Measurements from ENCODE around the gene TWF2. TPM values are rescaled to one million over a fixed set of nuclear protein-coding genes. Genes with fewer than 3 reads are reported as not detected.
A peak's percentile ranks its signal among the peaks of the same experiment; 100 is the strongest.

The TWF2 gene
- total and polyA plus RNA-seq, 10 of the 15 experiments (the other 5 are each of a cell fraction or from before 2014, with no cell fraction given), result 0.16 to 106 (median 68.5) TPM

DNA sequence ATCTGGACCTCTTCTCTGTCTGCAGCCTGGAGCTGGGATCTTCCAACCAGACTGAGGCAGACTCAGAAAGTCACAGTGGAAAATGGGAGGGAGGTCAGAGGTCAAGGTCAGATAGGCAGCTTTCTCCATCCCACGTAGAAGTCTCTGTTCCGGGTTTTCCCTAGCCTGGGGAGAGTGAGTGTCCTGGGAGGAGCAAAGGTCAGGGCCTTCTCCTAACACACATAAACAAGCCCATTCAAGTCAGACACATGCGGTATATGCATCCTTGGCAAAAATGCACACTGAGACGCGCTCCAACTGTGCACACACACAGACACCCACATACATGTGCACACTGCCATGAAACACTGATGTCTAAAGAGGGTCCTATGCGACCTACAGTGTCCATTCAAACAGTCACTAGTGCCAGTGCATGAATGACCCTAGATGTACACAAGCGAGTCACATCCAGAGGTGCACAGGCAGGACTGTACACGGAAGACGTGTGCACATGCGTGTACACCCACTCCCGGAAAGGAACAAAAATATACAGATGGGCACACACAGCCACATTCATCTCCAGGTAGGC lies 681 bp downstream of the TWF2 start:
- in situ Hi-C loops (cut with MboI), result no loop called here
- SMC1A ChIA-PET (ENCODE audit: uncharacterized antibody, unreplicated experiment), result interaction anchor here (1.0 to 3.5 kb wide), 6 partner anchors 13 to 100 kb away, joined by 3 to 25 read pairs (median 6); partner anchors contain the start of gene TLR9
- Histone ChIP-seq H3K27me3 (replicated peaks in 1 of 2; ENCODE audit: control insufficient read depth in 2 of 2, insufficient read depth in 2 of 2, low read length in 1 of 2) (no peaks in the 10 kb centered on the region), H2AFZ (ENCODE audit: control insufficient read depth, low read depth, low read length) (peak overlapping the region; percentile 74), H3K9me3 (replicated peaks; ENCODE audit: control insufficient read depth, insufficient read depth, low read length) (no peaks in the 10 kb centered on the region), H4K20me1 (ENCODE audit: control insufficient read depth, insufficient read depth) (no peaks in the 10 kb centered on the region), H3K9ac (ENCODE audit: control insufficient read depth, insufficient read depth, low read length) (peak overlapping the region; percentile 87), H3K4me2 (ENCODE audit: control insufficient read depth, insufficient read depth) (peak overlapping the region; percentile 81), H3K36me3 (ENCODE audit: control insufficient read depth in 2 of 2, insufficient read depth in 2 of 2, low read length in 1 of 2) (peaks cover 0 to 5% of the 10 kb centered on the region in 2 experiments; a peak in 2 of 4 replicates), H3K79me2 (ENCODE audit: control insufficient read depth, insufficient read depth, low read length) (peaks cover 39% of the 10 kb centered on the region), H3K27ac (ENCODE audit: control insufficient read depth, insufficient read depth) (peak overlapping the region; percentile 88), H3K4me1 (ENCODE audit: control insufficient read depth, insufficient read depth, low read length) (peaks cover 33% of the 10 kb centered on the region), H3K4me3 (peak overlapping the region; percentile 93)
- DNase-seq (ENCODE audit: low read depth, low spot score) (no peak), ATAC-seq (peak; percentile 10), FAIRE-seq (no peak)
- RAD21 ChIA-PET (ENCODE audit: unreplicated experiment), result interaction anchor here (0.6 to 1.8 kb wide), 13 partner anchors 9 to 175 kb away, joined by 3 to 12 read pairs (median 4); partner anchors contain the start of genes GLYCTK, TLR9 and WDR82
- 2% methylated on average over 11 of the region's 11 CpGs for WGBS (ENCODE audit: insufficient coverage, insufficient replicate concordance, low lambda C conversion rate, missing lambda C conversion rate)
- POLR2A ChIA-PET, result interaction anchor here (1.0 to 7.2 kb wide), 8 partner anchors 11 to 51 kb away, joined by 3 to 49 read pairs (median 6); partner anchors contain the start of genes GLYCTK, TLR9 and WDR82
- intact Hi-C loops (cut with micrococcal nuclease; ENCODE audit: unreplicated experiment), result no loop called here
- TSS peak; percentile 87 for BruUV-seq (replicated peaks)
- CTCF ChIA-PET, result interaction anchor here (0.8 to 3.8 kb wide), 11 partner anchors 12 to 185 kb away, joined by 3 to 26 read pairs (median 3); partner anchors contain the start of gene TLR9
- TF ChIP-seq, protein P1, sequence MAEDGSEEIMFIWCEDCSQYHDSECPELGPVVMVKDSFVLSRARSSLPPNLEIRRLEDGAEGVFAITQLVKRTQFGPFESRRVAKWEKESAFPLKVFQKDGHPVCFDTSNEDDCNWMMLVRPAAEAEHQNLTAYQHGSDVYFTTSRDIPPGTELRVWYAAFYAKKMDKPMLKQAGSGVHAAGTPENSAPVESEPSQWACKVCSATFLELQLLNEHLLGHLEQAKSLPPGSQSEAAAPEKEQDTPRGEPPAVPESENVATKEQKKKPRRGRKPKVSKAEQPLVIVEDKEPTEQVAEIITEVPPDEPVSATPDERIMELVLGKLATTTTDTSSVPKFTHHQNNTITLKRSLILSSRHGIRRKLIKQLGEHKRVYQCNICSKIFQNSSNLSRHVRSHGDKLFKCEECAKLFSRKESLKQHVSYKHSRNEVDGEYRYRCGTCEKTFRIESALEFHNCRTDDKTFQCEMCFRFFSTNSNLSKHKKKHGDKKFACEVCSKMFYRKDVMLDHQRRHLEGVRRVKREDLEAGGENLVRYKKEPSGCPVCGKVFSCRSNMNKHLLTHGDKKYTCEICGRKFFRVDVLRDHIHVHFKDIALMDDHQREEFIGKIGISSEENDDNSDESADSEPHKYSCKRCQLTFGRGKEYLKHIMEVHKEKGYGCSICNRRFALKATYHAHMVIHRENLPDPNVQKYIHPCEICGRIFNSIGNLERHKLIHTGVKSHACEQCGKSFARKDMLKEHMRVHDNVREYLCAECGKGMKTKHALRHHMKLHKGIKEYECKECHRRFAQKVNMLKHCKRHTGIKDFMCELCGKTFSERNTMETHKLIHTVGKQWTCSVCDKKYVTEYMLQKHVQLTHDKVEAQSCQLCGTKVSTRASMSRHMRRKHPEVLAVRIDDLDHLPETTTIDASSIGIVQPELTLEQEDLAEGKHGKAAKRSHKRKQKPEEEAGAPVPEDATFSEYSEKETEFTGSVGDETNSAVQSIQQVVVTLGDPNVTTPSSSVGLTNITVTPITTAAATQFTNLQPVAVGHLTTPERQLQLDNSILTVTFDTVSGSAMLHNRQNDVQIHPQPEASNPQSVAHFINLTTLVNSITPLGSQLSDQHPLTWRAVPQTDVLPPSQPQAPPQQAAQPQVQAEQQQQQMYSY (CRISPR knock-in tag; IDR thresholded peaks at IDR 0.05), result no peak
- TF ChIP-seq, protein P2, sequence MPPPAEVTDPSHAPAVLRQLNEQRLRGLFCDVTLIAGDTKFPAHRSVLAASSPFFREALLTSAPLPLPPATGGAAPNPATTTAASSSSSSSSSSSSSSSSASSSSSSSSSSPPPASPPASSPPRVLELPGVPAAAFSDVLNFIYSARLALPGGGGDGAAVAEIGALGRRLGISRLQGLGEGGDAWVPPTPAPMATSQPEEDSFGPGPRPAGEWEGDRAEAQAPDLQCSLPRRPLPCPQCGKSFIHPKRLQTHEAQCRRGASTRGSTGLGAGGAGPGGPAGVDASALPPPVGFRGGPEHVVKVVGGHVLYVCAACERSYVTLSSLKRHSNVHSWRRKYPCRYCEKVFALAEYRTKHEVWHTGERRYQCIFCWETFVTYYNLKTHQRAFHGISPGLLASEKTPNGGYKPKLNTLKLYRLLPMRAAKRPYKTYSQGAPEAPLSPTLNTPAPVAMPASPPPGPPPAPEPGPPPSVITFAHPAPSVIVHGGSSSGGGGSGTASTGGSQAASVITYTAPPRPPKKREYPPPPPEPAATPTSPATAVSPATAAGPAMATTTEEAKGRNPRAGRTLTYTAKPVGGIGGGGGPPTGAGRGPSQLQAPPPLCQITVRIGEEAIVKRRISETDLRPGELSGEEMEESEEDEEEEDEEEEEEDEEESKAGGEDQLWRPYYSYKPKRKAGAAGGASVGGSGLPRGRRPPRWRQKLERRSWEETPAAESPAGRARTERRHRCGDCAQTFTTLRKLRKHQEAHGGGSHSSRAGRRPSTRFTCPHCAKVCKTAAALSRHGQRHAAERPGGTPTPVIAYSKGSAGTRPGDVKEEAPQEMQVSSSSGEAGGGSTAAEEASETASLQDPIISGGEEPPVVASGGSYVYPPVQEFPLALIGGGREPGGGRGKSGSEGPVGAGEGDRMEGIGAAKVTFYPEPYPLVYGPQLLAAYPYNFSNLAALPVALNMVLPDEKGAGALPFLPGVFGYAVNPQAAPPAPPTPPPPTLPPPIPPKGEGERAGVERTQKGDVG (CRISPR knock-in tag; IDR thresholded peaks at IDR 0.05), result no peak
- TF ChIP-seq BCL11A (IDR thresholded peaks at IDR 0.05; ENCODE audit: low read depth, low read length) (no peak), BHLHE40 (IDR thresholded peaks at IDR 0.05; ENCODE audit: borderline replicate concordance in 1 of 2, low read depth in 2 of 2, low read length in 1 of 2) (no peak), POLR2A (IDR thresholded peaks at IDR 0.05; ENCODE audit: low read depth, low read length) (no peak), MYB (IDR thresholded peaks at IDR 0.05; ENCODE audit: borderline replicate concordance, low read depth, low read length) (no peak), POU2F2 (IDR thresholded peaks at IDR 0.05; ENCODE audit: borderline replicate concordance, low read depth, low read length) (no peak), SUZ12 (IDR thresholded peaks at IDR 0.05; ENCODE audit: unreplicated experiment) (no peak), SP1 (IDR thresholded peaks at IDR 0.05; ENCODE audit: low read depth, low read length) (no peak)
- TF ChIP-seq, protein P3, sequence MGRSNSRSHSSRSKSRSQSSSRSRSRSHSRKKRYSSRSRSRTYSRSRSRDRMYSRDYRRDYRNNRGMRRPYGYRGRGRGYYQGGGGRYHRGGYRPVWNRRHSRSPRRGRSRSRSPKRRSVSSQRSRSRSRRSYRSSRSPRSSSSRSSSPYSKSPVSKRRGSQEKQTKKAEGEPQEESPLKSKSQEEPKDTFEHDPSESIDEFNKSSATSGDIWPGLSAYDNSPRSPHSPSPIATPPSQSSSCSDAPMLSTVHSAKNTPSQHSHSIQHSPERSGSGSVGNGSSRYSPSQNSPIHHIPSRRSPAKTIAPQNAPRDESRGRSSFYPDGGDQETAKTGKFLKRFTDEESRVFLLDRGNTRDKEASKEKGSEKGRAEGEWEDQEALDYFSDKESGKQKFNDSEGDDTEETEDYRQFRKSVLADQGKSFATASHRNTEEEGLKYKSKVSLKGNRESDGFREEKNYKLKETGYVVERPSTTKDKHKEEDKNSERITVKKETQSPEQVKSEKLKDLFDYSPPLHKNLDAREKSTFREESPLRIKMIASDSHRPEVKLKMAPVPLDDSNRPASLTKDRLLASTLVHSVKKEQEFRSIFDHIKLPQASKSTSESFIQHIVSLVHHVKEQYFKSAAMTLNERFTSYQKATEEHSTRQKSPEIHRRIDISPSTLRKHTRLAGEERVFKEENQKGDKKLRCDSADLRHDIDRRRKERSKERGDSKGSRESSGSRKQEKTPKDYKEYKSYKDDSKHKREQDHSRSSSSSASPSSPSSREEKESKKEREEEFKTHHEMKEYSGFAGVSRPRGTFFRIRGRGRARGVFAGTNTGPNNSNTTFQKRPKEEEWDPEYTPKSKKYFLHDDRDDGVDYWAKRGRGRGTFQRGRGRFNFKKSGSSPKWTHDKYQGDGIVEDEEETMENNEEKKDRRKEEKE (IDR thresholded peaks at IDR 0.05), result no peak
- TF ChIP-seq, protein P4, sequence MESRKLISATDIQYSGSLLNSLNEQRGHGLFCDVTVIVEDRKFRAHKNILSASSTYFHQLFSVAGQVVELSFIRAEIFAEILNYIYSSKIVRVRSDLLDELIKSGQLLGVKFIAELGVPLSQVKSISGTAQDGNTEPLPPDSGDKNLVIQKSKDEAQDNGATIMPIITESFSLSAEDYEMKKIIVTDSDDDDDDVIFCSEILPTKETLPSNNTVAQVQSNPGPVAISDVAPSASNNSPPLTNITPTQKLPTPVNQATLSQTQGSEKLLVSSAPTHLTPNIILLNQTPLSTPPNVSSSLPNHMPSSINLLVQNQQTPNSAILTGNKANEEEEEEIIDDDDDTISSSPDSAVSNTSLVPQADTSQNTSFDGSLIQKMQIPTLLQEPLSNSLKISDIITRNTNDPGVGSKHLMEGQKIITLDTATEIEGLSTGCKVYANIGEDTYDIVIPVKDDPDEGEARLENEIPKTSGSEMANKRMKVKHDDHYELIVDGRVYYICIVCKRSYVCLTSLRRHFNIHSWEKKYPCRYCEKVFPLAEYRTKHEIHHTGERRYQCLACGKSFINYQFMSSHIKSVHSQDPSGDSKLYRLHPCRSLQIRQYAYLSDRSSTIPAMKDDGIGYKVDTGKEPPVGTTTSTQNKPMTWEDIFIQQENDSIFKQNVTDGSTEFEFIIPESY (IDR thresholded peaks at IDR 0.05), result no peak

All from GM12878 (cell line).